ENCODE data around the gene KIF16B.

Gene KIF16B

DNA sequence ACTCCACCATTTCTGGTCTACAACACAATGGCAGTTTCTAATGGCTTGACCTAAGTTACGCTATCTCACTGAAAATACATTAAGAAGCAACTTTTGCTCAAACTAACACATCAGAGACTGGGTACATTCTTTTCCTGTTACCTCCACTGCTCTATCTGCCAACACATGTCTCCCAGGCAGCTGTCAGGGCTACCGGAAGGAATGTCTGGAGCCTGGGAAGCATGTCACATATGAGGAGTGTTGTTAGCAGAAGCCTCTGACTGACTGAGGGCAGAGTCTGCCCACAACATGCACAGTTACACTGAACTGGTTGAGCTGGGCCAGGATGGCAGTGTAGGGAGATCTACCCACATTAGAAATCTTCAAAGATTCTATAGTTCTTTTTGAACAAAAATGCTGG lies 264.5 kb downstream of the KIF16B start:
- no peaks in the 10 kb centered on the region for H3K27me3 ChIP-seq (ENCODE audit: insufficient read depth, low read length, poor library complexity)
- no peaks in the 10 kb centered on the region for H3K4me1 ChIP-seq (ENCODE audit: insufficient read depth, low read length)
- H3K27ac ChIP-seq (ENCODE audit: low read length): no peak overlapping the region
- no peak overlapping the region for H3K4me3 ChIP-seq (ENCODE audit: low read depth in 1 of 2, low read length in 2 of 2)
- no peak overlapping the region for H3K9ac ChIP-seq (ENCODE audit: low read depth, low read length)
- no peaks in the 10 kb centered on the region for H4K20me1 ChIP-seq (ENCODE audit: insufficient read depth, low read length)
- no peaks in the 10 kb centered on the region for H3K79me2 ChIP-seq (ENCODE audit: insufficient read depth, low read length)
- H2AFZ ChIP-seq (ENCODE audit: low read depth, low read length): no peak overlapping the region
- H3K36me3 ChIP-seq (ENCODE audit: insufficient read depth, low read length): no peaks in the 10 kb centered on the region
- TF ChIP-seq, protein P1, sequence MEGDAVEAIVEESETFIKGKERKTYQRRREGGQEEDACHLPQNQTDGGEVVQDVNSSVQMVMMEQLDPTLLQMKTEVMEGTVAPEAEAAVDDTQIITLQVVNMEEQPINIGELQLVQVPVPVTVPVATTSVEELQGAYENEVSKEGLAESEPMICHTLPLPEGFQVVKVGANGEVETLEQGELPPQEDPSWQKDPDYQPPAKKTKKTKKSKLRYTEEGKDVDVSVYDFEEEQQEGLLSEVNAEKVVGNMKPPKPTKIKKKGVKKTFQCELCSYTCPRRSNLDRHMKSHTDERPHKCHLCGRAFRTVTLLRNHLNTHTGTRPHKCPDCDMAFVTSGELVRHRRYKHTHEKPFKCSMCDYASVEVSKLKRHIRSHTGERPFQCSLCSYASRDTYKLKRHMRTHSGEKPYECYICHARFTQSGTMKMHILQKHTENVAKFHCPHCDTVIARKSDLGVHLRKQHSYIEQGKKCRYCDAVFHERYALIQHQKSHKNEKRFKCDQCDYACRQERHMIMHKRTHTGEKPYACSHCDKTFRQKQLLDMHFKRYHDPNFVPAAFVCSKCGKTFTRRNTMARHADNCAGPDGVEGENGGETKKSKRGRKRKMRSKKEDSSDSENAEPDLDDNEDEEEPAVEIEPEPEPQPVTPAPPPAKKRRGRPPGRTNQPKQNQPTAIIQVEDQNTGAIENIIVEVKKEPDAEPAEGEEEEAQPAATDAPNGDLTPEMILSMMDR (IDR thresholded peaks at IDR 0.05; ENCODE audit: borderline replicate concordance, extremely low read depth, low read length, poor library complexity, severe bottlenecking): no peak
- no peak for TF ChIP-seq EZH2 (IDR thresholded peaks at IDR 0.05; ENCODE audit: borderline replicate concordance, low read depth, low read length, severe bottlenecking)
- no peak for ATAC-seq (ENCODE audit: insufficient read depth, low read depth)
- H3K9me3 ChIP-seq (ENCODE audit: insufficient read depth, low read length, severe bottlenecking): no peaks in the 10 kb centered on the region
- H3K4me2 ChIP-seq (ENCODE audit: insufficient read depth, low read length): no peak overlapping the region
- no peak for DNase-seq

DNA sequence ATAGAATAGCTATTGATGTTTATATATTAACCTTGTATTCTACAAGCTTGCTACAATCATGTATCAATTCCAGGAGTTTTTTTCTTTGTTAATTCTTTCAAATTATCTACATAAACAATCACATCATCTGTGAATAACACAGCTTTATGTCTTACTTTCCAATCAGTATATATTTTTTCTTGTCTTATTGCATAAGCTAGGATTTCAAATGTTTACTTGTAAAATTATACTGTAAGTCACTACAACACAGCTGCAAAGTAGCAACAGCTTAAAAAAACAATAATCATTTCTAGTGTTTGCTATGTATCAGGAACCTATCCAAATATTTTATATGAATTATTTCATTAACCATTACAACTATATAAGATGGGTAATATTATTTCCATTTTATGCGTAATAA lies 270.4 kb downstream of the KIF16B start:
- peaks cover 10% of the 10 kb centered on the region for H3K9me3 ChIP-seq (ENCODE audit: insufficient read depth, low read length, severe bottlenecking)
- H3K4me2 ChIP-seq (ENCODE audit: insufficient read depth, low read length): no peak overlapping the region
- no peak overlapping the region for H2AFZ ChIP-seq (ENCODE audit: low read depth, low read length)
- no peaks in the 10 kb centered on the region for H3K36me3 ChIP-seq (ENCODE audit: insufficient read depth, low read length)
- DNase-seq (no peak), ATAC-seq (ENCODE audit: insufficient read depth, low read depth) (no peak)
- no peaks in the 10 kb centered on the region for H3K27me3 ChIP-seq (ENCODE audit: insufficient read depth, low read length, poor library complexity)
- no peaks in the 10 kb centered on the region for H3K79me2 ChIP-seq (ENCODE audit: insufficient read depth, low read length)
- no peak overlapping the region for H3K27ac ChIP-seq (ENCODE audit: low read length)
- no peaks in the 10 kb centered on the region for H4K20me1 ChIP-seq (ENCODE audit: insufficient read depth, low read length)
- H3K9ac ChIP-seq (ENCODE audit: low read depth, low read length): no peak overlapping the region
- no peaks in the 10 kb centered on the region for H3K4me1 ChIP-seq (ENCODE audit: insufficient read depth, low read length)
- no peak overlapping the region for H3K4me3 ChIP-seq (ENCODE audit: low read depth in 1 of 2, low read length in 2 of 2)
- TF ChIP-seq EZH2 (IDR thresholded peaks at IDR 0.05; ENCODE audit: borderline replicate concordance, low read depth, low read length, severe bottlenecking): no peak

DNA sequence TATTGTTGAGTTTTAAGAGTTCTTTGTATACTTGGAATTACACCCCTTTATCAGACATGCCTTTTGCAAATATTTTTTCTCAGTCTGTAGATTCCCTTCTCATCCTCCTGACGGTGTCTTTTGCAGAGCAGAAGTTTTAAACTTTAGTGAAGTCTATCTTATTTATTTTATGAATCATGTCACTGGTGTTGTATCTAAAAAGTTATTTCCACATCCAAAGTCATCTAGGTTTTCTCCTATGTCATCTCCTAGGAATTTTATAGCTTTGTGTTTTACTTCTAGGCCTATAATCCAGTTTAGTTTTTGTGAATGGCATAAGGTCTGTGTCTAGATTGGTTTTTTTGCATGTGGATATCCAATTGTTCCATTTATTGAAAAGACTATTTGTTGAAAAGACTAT lies 271.3 kb downstream of the KIF16B start:
- no peaks in the 10 kb centered on the region for H4K20me1 ChIP-seq (ENCODE audit: insufficient read depth, low read length)
- no peak overlapping the region for H2AFZ ChIP-seq (ENCODE audit: low read depth, low read length)
- ATAC-seq (ENCODE audit: insufficient read depth, low read depth): no peak
- H3K27ac ChIP-seq (ENCODE audit: low read length): no peak overlapping the region
- H3K4me3 ChIP-seq (ENCODE audit: low read depth in 1 of 2, low read length in 2 of 2): no peak overlapping the region
- no peaks in the 10 kb centered on the region for H3K4me1 ChIP-seq (ENCODE audit: insufficient read depth, low read length)
- no peak for DNase-seq
- H3K79me2 ChIP-seq (ENCODE audit: insufficient read depth, low read length): no peaks in the 10 kb centered on the region
- peaks cover 10% of the 10 kb centered on the region for H3K9me3 ChIP-seq (ENCODE audit: insufficient read depth, low read length, severe bottlenecking)
- no peak overlapping the region for H3K9ac ChIP-seq (ENCODE audit: low read depth, low read length)
- no peaks in the 10 kb centered on the region for H3K36me3 ChIP-seq (ENCODE audit: insufficient read depth, low read length)
- no peak overlapping the region for H3K4me2 ChIP-seq (ENCODE audit: insufficient read depth, low read length)
- TF ChIP-seq, protein P1 (IDR thresholded peaks at IDR 0.05; ENCODE audit: borderline replicate concordance, extremely low read depth, low read length, poor library complexity, severe bottlenecking): no peak
- no peak for TF ChIP-seq EZH2 (IDR thresholded peaks at IDR 0.05; ENCODE audit: borderline replicate concordance, low read depth, low read length, severe bottlenecking)
- no peaks in the 10 kb centered on the region for H3K27me3 ChIP-seq (ENCODE audit: insufficient read depth, low read length, poor library complexity)

DNA sequence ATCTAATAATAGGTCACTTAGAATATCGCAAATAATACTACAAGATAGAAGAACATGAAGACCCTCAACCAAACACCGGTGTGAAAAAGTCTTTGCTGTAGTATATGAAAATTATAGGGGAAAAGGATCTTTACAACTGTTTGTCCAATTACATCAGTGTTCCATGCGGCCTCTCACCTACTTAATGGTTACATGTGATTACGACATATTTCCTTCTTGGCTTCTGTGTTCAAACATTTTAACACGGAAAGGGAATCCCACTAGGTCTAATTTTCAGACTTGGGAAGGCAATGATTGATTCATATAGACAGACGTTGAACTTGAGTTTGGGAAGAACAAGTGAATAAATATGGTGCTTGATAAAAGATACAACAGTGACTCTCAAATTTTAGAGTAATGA lies 273.4 kb downstream of the KIF16B start:
- Histone ChIP-seq H3K4me3 (ENCODE audit: low read depth in 1 of 2, low read length in 2 of 2) (no peak overlapping the region), H3K79me2 (ENCODE audit: insufficient read depth, low read length) (no peaks in the 10 kb centered on the region), H3K9me3 (ENCODE audit: insufficient read depth, low read length, severe bottlenecking) (peaks cover 10% of the 10 kb centered on the region), H3K27me3 (ENCODE audit: insufficient read depth, low read length, poor library complexity) (no peaks in the 10 kb centered on the region), H3K36me3 (ENCODE audit: insufficient read depth, low read length) (no peaks in the 10 kb centered on the region), H3K27ac (ENCODE audit: low read length) (no peak overlapping the region), H3K9ac (ENCODE audit: low read depth, low read length) (no peak overlapping the region), H2AFZ (ENCODE audit: low read depth, low read length) (no peak overlapping the region), H3K4me1 (ENCODE audit: insufficient read depth, low read length) (no peaks in the 10 kb centered on the region), H3K4me2 (ENCODE audit: insufficient read depth, low read length) (no peak overlapping the region), H4K20me1 (ENCODE audit: insufficient read depth, low read length) (no peaks in the 10 kb centered on the region)
- DNase-seq (no peak), ATAC-seq (ENCODE audit: insufficient read depth, low read depth) (no peak)
- no peak for TF ChIP-seq EZH2 (IDR thresholded peaks at IDR 0.05; ENCODE audit: borderline replicate concordance, low read depth, low read length, severe bottlenecking)
- TF ChIP-seq, protein P1 (IDR thresholded peaks at IDR 0.05; ENCODE audit: borderline replicate concordance, extremely low read depth, low read length, poor library complexity, severe bottlenecking): no peak

Data from DND-41 (cell line).